ENCODE measurements around the gene IL23A.
"Not testable (repeated sequence)": the region's sequence is repeated elsewhere in the genome, so short reads cannot be mapped to it uniquely, and the experiment has no call there.

The IL23A gene

DNA sequence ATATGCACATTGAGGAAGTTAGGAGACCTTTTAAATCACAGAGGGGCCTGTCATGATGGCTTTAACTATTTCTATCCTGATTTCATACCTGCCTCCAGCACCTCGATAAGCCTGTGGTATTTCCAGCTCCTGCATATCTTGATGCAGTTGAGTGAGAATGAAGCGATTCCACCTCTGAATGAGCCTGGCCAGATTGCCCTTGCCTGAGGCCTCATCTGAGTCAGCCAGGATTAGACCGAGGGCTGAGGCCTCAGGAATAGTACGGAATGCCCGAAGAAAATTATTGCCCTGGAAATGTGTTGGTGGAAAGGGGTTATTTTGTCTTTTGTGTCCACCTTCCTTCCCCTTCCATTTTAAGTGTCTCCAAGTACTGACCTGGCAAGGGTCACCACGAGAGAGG is 14.5 kb upstream of the IL23A start:
- DNase-seq: no peak
- intact Hi-C loops (cut with DNase I): no loop called here

DNA sequence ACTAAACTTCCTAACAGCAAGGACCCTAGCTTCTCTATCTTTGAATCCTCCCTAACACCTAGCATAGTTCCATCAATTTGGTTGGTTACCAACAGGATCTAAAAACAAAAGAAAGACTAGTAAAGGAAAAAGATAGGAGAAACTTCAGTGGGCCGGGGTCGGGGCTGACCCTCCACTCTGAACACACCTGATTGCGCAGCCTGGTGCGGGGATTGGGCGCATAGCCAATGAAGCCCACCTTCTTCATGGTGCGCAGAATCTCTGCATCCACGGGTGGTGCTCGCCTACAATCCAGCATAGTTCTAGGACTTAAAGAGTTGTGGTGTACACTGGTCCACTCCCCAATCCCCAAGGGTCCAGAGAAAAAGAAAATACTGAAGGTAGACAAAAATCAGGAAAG is 12.6 kb upstream of the IL23A start:
- peak in 1 of 10 donors; percentile 49 for DNase-seq
- intact Hi-C loops (cut with DNase I): no loop called here

DNA sequence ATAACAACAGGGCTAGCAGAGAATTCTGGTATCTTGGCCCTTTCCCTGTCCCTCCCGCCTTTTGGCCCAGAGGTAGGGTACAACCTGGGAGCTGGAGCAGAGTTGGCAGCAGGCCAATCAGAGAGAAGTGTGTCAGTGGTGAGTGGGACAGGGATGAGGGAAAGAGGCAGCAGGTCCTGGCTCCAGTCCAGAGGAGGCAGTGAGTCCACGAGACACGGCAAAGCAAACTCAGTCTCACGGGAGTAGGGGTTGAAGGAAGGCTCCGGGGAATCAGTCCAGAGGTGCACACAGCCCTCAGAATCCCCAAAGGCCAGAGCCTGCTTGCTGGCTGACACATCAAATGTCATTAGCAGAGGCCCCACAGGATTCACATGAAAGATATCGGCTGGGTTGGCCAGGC is 12.2 kb upstream of the IL23A start:
- intact Hi-C loops (cut with DNase I): no loop called here
- peak in 1 of 10 donors; percentile 77 for DNase-seq

DNA sequence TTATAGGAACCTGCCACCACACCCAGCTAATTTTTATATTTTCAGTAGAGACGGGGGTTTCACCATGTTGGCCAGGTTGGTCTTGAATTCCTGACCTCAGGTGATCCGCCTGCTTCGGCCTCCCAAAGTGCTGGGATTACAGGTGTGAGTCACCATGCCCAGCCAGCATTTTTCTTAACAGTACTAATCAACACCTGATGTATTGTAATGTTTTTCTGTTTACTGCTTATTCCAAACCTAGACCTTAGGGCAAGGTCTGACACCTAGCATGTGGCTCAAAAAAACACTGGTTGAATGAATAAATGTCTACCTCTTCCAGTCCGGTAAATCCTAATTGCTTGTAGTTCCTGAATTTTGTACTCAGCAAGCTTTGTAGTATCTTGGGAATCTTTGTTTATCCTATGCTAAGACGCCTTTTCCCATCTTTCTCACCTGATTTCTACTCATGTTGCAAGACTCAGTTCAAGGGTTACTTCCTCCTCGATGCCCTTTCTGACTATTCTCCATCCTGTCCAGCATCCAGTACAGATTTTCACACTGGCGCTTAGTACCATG is 7.7 kb upstream of the IL23A start:
- intact Hi-C loops (cut with DNase I): no loop called here
- DNase-seq: peak in 1 of 10 donors; percentile 19

DNA sequence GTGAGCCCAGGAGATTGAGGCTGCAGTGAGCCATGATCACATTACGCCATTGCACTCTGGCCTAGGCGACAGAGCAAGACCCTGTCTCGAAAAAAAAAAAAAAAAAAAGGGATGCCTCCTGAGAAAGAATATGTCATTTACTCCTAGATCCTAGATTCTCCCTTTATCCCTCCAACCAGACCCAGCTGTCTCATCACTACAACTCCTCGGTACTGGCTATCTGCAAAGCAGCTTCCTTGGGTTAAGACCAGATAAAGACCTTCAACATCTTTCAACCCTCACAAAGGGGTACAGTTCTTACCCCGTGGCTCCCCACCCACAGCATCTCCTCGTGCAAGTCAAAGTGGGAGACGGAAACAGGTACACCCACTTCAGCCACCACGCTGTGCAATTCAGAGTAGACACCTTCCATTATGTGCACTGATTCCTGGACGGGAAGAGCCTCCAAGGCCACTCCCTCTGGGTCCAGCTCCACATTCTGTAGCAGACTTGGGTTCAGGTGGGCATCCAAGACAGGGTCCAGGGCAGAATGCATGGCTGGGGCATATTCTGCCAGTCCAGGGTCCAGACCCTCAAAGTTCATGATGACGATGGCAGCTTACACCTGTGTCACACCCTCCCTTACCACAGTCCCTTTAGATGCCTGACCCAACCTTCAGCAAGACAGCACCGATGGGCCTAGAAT is 6.0 kb upstream of the IL23A start:
- DNase-seq: peak in 1 of 10 donors; percentile 62
- intact Hi-C loops (cut with DNase I): no loop called here

DNA sequence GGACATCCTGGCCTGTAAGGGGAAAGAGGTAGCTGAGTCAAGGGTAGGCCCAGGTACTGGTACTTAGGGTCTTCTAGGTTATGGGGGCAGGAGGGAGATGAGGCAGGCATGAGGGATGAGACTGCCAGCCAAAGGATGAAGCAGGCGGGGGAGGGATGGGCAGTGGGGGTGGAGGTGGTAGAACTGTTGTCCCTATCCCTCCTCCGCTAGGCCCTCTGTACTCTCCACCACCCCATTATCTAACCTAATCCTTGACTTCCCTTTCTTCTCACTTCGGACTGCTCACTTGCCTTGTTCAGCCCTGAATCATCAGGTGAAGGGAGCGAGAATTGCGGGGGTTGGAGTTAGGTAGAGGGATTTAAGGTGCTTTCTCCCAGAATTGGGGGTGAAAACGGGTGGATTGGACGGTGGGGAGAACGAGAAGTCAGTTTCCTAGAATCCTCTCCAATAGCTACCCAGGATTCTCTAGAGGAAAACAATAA is 5.4 kb upstream of the IL23A start:
- intact Hi-C loops (cut with DNase I): no loop called here
- DNase-seq: peak in 1 of 10 donors; percentile 27

DNA sequence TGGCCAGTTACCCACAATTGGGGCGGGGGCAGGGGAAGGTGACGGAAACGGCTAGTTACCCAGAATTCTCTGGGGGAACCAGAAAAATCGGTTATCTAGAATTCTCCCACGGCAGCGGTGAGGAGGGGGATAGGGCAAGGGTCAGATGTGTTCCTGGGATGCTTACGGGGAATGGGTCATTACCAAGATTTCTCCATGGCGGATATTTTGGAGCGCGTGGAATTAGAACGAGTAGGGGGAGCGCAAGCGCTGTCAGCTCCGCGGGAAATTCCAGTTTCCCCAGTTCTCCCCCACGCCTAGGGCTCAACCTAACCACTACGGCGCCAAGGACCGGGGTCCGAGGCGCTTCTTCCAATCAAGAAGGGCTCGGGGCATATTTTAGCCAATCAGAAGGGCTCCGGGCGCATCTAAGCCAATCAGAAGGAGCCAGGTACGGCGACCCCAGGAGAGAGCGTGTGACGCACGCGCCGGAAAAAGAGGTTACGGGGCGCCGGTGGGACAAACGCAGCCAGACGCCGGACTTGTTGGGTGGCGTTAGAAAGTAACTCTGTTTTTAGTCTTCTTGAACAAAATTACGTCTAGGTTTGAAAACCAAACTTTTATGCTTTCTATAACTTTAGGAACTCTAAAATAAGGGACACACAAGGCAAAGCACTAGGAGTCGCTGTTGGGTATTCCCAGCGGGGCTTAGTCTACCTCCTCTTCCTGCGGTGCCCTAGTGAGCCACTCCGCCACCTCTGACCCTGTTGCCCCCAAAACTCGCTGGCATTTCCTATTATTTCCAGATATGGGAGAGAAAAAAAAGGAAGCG is 4.8 kb upstream of the IL23A start, which contains the start of gene PAN2:
Gene PAN2 (minus strand): TSS at position 322 of the 811 bp plus-strand sequence. CDS start 906 bp downstream, outside the sequence.
- intact Hi-C loops (cut with DNase I): loop anchor here (1.0 kb wide), 1 partner anchor 130 kb away; no protein-coding TSS in a partner anchor

DNA sequence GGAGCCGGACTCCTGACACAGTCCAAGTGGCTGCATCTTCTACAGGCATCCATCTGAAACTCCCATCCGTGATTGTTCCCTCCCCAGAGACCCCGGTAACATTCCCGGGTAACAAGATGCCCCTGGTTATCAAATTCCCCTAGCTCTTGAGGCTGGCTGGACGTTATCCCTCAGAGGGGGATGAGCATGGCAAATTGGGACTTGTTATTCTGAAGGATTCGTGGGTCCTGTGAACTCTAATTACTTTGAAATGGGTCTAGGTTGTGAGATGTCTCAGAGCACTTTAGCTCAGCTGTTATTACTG is 4.2 kb upstream of the IL23A start:
- no peak for DNase-seq
- intact Hi-C loops (cut with DNase I): loop anchor here (1.0 kb wide), 1 partner anchor 130 kb away; no protein-coding TSS in a partner anchor

More for the DNA sequence above, 4.8 kb upstream of the IL23A start, which contains the start of gene PAN2:
- DNase-seq: peak; percentile 90 to 99 (median 94)

DNA sequence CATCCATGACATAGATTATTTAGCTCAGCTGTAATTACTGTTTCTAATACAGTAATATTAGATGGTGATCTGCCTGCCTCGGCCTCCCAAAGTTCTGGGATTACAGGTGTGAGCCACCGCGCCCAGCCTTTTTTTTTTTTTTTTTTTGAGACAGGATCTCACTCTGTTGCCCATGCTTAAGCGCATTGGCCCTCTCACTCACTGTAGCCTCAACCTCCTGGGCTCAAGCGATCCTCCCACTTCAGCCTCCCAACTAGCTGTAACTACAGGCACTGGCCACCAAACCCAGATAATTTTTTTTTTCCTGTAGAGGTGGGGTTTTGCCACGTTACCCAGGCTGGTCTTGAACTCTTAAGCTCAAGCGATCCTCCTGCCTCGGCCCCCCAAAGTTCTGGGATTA is 3.2 kb upstream of the IL23A start:
- DNase-seq; intact Hi-C loops (cut with DNase I): not testable (repeated sequence)

DNA sequence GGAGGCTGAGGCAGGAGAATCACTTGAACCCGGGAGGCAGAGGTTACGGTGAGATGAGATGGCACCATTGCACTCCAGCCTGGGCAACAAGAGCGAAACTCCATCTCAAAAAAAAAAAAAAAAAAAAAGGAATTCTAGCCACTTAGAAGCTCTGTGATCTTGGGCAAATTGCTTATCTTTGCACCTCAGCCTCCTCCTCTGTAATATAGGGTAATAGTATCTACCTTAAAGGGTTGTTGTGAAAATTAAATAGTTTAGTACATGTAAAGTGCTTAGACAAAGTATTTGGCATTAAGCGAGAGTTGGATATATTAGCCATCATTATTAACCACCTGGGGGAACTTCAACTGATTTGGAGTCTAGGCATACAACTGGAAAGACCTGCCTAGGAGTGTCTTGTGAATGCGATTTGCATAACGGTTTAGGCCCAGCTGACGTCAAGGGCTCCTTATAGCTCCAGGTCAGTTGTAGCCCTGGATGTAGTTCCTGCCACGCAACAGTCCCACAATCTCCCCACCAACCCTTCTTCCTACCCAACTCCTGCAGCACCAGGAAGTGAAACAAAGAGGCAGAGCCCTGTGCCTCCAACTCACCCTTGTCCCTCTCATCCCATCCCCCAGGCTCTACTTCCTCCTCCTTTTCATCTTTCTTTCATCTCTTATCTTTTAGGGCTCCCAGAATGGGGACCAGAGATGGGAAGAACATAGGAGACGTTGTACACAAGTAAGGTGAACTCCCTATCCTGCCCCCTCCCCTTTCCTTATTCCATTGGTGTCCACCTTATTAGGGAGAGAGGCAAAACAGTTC is 2.1 kb upstream of the IL23A start:
- DNase-seq: no peak
- intact Hi-C loops (cut with DNase I): no loop called here

DNA sequence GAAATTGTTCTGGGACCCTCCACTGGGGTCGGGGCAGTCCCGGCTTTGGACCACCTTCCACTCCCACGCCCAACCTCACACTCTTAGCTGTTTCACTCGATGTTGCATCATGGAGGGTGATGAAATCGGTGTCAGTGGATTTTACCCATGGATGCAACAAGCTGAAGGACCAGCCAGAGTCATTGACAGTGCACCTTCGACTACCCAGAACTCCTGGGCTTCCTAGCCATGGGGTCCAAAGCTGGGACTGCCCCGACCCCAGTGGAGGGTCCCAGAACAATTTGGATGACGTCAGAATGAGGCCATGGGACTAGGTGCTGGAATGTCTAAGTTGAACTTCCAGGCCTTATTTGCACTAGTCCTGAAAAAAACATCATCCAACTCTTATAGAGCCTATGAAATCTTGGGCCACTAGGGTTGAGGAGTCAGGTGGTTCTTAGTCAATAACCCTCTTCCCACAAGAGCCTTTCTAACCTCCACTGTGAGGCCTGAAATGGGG is 882 bp upstream of the IL23A start:
- intact Hi-C loops (cut with DNase I): no loop called here
- no peak for DNase-seq

DNA sequence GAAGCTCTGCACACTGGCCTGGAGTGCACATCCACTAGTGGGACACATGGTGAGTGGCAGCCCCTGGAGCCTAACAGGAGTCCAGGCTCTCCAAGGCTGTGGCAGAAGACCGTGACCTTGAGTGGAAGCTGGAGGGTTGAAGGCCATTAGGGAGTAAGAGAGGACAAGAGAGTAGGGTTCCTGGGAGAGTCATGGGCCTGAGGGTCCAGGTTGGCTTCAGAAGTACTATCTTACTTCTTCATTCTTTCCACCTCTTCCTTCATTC is 406 bp downstream of the IL23A start:
- DNase-seq: no peak
- intact Hi-C loops (cut with DNase I): no loop called here

DNA sequence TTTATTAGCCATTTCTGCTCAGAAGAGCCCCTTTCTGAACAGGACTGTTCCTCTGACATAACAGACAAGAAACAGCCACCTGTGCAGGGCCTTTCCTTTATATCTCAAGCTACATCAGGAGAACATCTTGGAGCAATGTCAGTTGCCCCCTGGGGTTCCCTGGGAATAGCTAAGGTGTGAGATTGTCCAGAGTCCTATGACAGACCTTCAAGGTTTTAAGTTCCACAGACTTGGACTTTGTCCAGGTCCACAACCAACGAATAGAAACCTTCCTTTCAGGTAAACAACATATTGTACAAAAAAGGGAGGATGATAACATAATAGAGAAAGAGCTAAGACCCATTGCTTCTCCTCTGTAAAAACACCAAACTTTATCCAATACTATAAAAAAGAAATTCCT is 2.9 kb downstream of the IL23A start:
- intact Hi-C loops (cut with DNase I): no loop called here

DNA sequence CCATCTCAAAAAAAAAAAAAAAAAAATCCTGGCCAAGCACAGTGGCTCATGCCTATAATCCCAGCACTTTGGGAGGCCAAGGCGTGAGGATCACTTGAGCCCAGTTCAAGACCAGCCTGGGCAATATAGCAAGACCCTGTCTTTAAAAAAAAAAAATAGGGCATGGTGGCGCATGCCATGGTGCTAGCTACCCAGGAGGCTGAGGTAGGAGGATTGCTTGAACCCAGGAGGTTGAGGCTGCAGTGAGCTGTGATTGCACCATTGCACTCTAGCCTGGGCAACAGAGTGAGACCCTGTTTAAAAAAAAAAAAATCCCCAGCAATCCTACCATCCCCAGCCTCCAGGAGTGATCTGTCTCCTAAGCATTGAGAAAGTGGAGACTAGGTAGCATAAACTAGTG is 3.6 kb downstream of the IL23A start:
- DNase-seq; intact Hi-C loops (cut with DNase I): not testable (repeated sequence)

More for the DNA sequence above, 2.9 kb downstream of the IL23A start:
- no peak for DNase-seq

DNA sequence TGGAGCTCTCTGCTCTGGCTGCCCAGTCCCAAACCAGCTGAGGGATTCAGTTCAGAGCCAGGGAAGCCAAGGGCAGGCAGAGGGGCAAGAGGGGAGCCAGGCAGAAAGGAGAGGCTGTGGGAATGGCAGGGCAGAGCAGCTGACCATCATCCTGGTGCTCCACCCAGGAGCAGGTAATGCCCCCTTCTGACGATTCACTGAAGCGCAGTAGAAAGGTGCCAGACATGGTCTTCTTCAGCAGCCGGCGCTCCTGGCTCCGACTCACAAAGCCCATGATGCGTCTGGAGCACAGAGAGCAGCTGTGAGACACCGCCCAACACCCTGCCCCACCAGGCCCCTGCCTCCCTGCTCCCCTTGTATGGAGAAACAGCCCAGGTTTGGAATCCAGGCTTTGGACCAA is 8.0 kb downstream of the IL23A start:
- intact Hi-C loops (cut with DNase I): no loop called here
- peak in 1 of 10 donors; percentile 44 for DNase-seq

DNA sequence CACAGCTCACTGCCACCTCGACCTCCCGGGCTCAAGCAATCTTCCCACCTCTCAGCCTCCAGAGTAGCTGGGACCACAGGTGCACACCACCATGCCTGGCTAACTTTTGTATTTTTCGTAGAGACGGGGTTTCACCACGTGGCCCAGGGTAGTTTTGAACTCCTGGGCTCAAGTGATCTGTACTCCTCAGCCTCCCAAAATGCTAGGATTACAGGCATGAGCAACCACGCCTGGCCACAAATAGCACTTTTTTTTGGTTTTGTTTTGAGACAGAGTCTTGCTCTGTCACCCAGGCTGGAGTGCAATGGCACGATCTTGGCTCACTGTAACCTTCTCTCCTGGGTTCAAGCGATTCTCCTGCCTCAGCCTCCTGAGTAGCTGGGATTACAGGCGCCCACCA is 8.6 kb downstream of the IL23A start:
- peak in 1 of 10 donors; percentile 43 for DNase-seq
- intact Hi-C loops (cut with DNase I): not testable (repeated sequence)

DNA sequence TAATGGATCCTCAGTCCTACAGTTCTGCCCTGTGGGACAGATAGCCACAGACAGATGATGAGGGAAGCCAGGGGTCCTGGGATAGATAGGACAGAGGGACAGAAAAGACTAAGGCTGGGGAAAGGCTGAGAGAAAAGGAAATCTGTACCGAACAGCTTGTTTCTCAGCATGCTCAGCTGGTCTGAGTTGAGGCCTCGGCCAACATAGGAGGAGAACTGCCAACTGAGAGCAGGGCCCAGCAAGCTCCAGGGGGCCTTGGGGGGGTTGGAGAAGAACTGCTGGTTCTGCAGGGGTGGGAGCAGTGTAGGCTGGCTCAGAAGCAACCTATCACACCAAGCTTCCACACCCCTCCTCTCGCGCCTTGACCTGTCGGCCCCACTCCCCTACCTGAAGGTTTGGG is 10.1 kb downstream of the IL23A start:
- DNase-seq: peak in 1 of 10 donors; percentile 4
- intact Hi-C loops (cut with DNase I): no loop called here

DNA sequence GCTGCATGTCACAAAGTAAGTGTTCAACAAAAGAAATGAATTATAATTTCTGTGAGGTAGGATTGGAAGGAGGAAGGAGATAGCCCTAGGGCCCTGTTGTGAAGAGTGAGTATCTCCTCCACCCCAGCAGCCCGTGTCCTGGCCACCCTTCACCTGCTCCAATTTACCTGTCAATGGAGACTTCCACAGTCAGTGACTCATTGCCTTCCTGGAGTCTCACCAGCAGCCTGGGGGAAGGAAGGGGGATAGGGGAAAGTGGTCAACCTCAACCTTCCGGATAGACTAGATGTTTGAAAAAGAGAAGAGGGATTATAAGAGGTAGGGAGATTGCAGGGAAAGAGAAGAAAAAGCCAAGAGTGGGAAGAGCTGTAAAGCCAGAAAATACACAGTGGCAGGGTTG is 12.0 kb downstream of the IL23A start:
- peak in 1 of 10 donors; percentile 17 for DNase-seq
- intact Hi-C loops (cut with DNase I): no loop called here

DNA sequence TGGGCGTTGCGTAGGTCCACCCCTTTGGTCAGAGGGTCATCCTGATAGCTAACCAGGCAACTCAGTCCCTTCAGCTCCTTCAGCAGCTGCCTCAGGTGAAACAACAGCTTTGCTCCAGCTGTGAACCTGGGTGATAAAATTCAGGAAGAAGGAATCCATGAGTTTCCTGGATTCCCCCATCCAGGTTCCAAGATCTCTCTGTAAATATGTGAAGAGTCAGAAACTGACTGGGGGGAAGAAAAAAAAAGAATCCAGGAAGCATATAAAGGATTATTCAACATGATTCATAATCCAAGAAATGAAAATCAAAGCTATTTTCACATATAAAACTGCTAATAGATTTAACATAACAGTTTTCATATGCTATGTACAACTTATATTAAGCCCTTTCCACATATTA is 12.6 kb downstream of the IL23A start:
- no peak for DNase-seq
- intact Hi-C loops (cut with DNase I): no loop called here

DNA sequence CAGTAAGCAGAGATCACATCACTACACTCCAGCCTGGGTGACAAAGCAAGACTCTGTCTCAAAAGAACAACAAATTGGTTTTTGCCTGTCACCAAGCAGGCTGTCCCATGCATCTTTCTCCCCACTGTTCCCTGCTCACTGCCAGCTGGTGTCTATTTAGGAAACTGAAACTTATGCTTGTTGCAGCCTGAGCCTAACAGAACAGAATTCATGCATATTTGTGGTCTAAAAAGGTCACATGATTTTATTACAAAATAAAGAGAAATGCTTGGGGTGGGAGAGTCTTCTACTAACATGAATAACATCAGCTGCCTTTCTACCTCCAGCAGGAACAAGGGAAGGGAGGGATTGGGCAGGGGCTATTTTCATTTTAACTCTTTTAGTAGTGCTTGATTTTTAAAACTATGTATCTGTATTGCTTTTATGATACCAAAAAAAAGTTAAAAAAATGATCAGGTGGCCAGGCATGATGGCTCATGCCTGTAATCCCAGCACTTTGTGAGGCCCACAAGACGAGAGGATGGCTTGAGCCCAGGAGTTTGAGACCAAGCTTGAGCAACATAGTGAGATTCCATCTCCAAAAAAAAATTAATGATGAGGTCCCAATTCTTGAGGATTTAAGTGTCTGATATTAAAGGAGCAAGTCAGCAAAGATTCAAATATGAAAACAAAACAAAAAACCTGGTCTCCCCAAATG is 20.3 kb downstream of the IL23A start:
- DNase-seq: peak in 6 of 10 donors; percentile 16 to 83 (median 28)

More for the DNA sequence above, 20.3 kb downstream of the IL23A start:
- intact Hi-C loops (cut with DNase I): no loop called here

Measured in posterior cingulate gyrus (tissue), 11 donors.